GM12878 (cell line): ENCODE results near the gene TKT. TPM values are rescaled to one million over a fixed set of nuclear protein-coding genes. Genes with fewer than 3 reads are reported as not detected.
A peak's percentile ranks its signal among the peaks of the same experiment; 100 is the strongest.

Source experiments
- CUX1 ChIP-seq: IDR thresholded peaks from 2 replicates; pipeline ENCODE4 v1.6.1; 2012; ENCODE audit warnings: improper control_type of control experiment, low read depth, low read length; ENCODE audit not compliant: insufficient replicate concordance
- E2F8 ChIP-seq: fragments of 450-650 bp; IDR thresholded peaks from 2 replicates; pipeline ENCODE4 v1.6.1; 2018; ENCODE audit warnings: mild to moderate bottlenecking, low read depth, moderate library complexity; ENCODE audit not compliant: partially characterized antibody
- EED ChIP-seq: sonication (generic); IDR thresholded peaks from 2 replicates; pipeline ENCODE4 v1.6.1; 2016; ENCODE audit warnings: antibody characterized with exemption, low read depth
- ESRRA ChIP-seq: IDR thresholded peaks from 2 replicates; pipeline ENCODE4 v1.6.1; 2012; ENCODE audit warnings: mild to moderate bottlenecking, low read length, improper control_type of control experiment
- HDAC6 ChIP-seq: fragments of 200-600 bp; sonication (generic); IDR thresholded peaks from one replicate; pipeline ENCODE4 v1.8.0; 2017; ENCODE audit warnings: antibody characterized with exemption; ENCODE audit not compliant: unreplicated experiment
- HSF1 ChIP-seq: fragments of 150-350 bp; IDR thresholded peaks from 2 replicates; pipeline ENCODE4 v1.6.1; 2014; ENCODE audit warnings: mild to moderate bottlenecking, low read depth, low read length
- IKZF2 ChIP-seq, 2 experiments: fragments of 450-650 bp; IDR thresholded peaks; 2 replicates each; pipeline ENCODE4 v1.6.1; 2017; ENCODE audit warnings: mild to moderate bottlenecking in 2 of 2, moderate library complexity in 2 of 2
- MAX ChIP-seq: IDR thresholded peaks from 2 replicates; pipeline ENCODE4 v1.6.1; 2012; ENCODE audit warnings: low read depth, low read length, improper control_type of control experiment
- MEF2B ChIP-seq: fragments of 450-650 bp; IDR thresholded peaks from 2 replicates; pipeline ENCODE4 v1.6.1; 2018; ENCODE audit warnings: mild to moderate bottlenecking, moderate library complexity; ENCODE audit not compliant: partially characterized antibody, poor library complexity, severe bottlenecking
- PRDM15 ChIP-seq: fragments of 450-650 bp; formaldehyde crosslinking; IDR thresholded peaks from 2 replicates; pipeline ENCODE4 v1.4.0; 2020; ENCODE audit warnings: mild to moderate bottlenecking, moderate library complexity
- RFX5 ChIP-seq: IDR thresholded peaks from 2 replicates; pipeline ENCODE4 v1.6.1; 2011; ENCODE audit warnings: low read depth, low read length, improper control_type of control experiment
- RUNX3 ChIP-seq: IDR thresholded peaks from 2 replicates; pipeline ENCODE4 v1.6.1; 2012; ENCODE audit warnings: low read length, inconsistent platforms
- TAF1 ChIP-seq: IDR thresholded peaks from 2 replicates; pipeline ENCODE4 v1.6.1; 2011; ENCODE audit warnings: mild to moderate bottlenecking, low read depth, low read length, borderline replicate concordance
- YY1 ChIP-seq: IDR thresholded peaks from 2 replicates; pipeline ENCODE4 v1.6.1; 2011; ENCODE audit warnings: low read depth, mild to moderate bottlenecking, low read length
- ZNF207 ChIP-seq: fragments of 450-650 bp; IDR thresholded peaks from 2 replicates; pipeline ENCODE4 v1.6.1; 2014; ENCODE audit warnings: antibody characterized with exemption, mild to moderate bottlenecking, borderline replicate concordance
- ZNF217 ChIP-seq: fragments of 450-650 bp; IDR thresholded peaks from 2 replicates; pipeline ENCODE4 v1.6.1; 2017; ENCODE audit warnings: antibody characterized with exemption, mild to moderate bottlenecking
- polyA plus RNA-seq, 11 experiments: library from polyadenylated mRNA; depleted of rRNA in 4 of 11; unstranded in 6 of 11; stranded (reverse) in 5 of 11; fragments of >200 nt; fragmentation: Nextera tagmentation in 4 of 11; fragmentation: Illumina TruSeq in 1 of 11; extraction: Ambion mirVana in 4 of 11; extraction: Trizol in 1 of 11; gene quantifications; 1 replicate in 1 of 11; 2 replicates in 10 of 11; pipeline versions ENCODE4 v1.2.1 to v1.2.3, GENCODE V29; 2011 to 2016; ENCODE audit warnings: inconsistent platforms in 2 of 11, missing spikeins in 2 of 11, low read depth in 1 of 11
- total RNA-seq, 4 experiments: library from RNA; depleted of rRNA in 3 of 4; stranded (reverse); fragments of >200 nt in 3 of 4; fragmentation: Illumina TruSeq in 1 of 4; extraction: Trizol in 1 of 4; gene quantifications; 2 replicates each; pipeline versions ENCODE4 v1.2.1 to v1.2.3, GENCODE V29; 2013 to 2021

TKT gene
- total and polyA plus RNA-seq, 10 of the 15 experiments (the other 5 are each of a cell fraction or from before 2014, with no cell fraction given), result 56.4 to 385 (median 143) TPM

- TF ChIP-seq PRDM15 (no peak), TAF1 (0 out of 2 replicates have a peak, but pooled peaks have one; percentile 40), CUX1 (no peak), RFX5 (no peak), MAX (peak; percentile 86), ZNF217 (no peak), ESRRA (no peak), IKZF2 (IDR thresholded peaks at IDR 0.05) (peak; percentile 91 to 92), HSF1 (no peak), HDAC6 (no peak), E2F8 (no peak), EED (peak; percentile 93), MEF2B (peak; percentile 91), ZNF207 (0 out of 2 replicates have a peak, but pooled peaks have one; percentile 23), YY1 (no peak; the same call in 1 of the 2 replicates), RUNX3 (peak; percentile 86)
These were observed 75.4 kb downstream of the TKT start (continued) for GRCh38 chr3:53180305-53181023.
